NCI-H2029 (cell line): Measurements from ENCODE around the gene DHH.
"Not testable (repeated sequence)": the region's sequence is repeated elsewhere in the genome, so short reads cannot be mapped to it uniquely, and the experiment has no call there.

Experiments used
- DNase-seq: peaks from one replicate; lab custom pipeline; 2025; lab: John Stamatoyannopoulos, UW

DHH gene

GRCh38 chr12:49070971-49071370 lies 23.6 kb downstream of the DHH start:
- no peak for DNase-seq

GRCh38 chr12:49069507-49070346 lies 24.9 kb downstream of the DHH start, which contains the start of gene RHEBL1:
Gene RHEBL1, minus strand, starts transcription at chr12:49069979. Its CDS starts 194 bp downstream, at chr12:49069785.
- DNase-seq: peak; percentile 97

- no peak for DNase-seq
Measured at GRCh38 chr12:49068879-49069506, 25.6 kb downstream of the DHH start.

GRCh38 chr12:49066120-49066519 lies 28.5 kb downstream of the DHH start:
- DNase-seq: no peak

- no peak for DNase-seq
Measured at GRCh38 chr12:49064767-49065152, 29.8 kb downstream of the DHH start.

- not testable (repeated sequence) for DNase-seq
Measured at GRCh38 chr12:49061916-49062315, 32.7 kb downstream of the DHH start.

GRCh38 chr12:49061157-49061650 lies 33.4 kb downstream of the DHH start:
- no peak for DNase-seq

GRCh38 chr12:49060237-49061156 lies 34.1 kb downstream of the DHH start, which contains the start of gene KMT2D:
Gene KMT2D, minus strand, starts transcription at chr12:49060794. Its CDS starts 5,470 bp downstream, at chr12:49055324.
- DNase-seq: peak; percentile 82

GRCh38 chr12:49059299-49060171 lies 35.1 kb downstream of the DHH start:
- DNase-seq: no peak

- DNase-seq: no peak
Measured at GRCh38 chr12:49059045-49059298, 35.6 kb downstream of the DHH start.

GRCh38 chr12:49058366-49059044 lies 36.1 kb downstream of the DHH start:
- no peak for DNase-seq

GRCh38 chr12:49057888-49058287 lies 36.7 kb downstream of the DHH start:
- DNase-seq: peak; percentile 76

- DNase-seq: peak; percentile 22
Measured at GRCh38 chr12:49055978-49056754, 38.4 kb downstream of the DHH start.

GRCh38 chr12:49055092-49055491 lies 39.5 kb downstream of the DHH start:
- DNase-seq: no peak

- no peak for DNase-seq
Measured at GRCh38 chr12:49054524-49054923, 40.1 kb downstream of the DHH start.

- no peak for DNase-seq
Measured at GRCh38 chr12:49054096-49054495, 40.5 kb downstream of the DHH start.

- no peak for DNase-seq
Measured at GRCh38 chr12:49052451-49053208, 42.0 kb downstream of the DHH start.

GRCh38 chr12:49051777-49052438 lies 42.7 kb downstream of the DHH start:
- no peak for DNase-seq

- no peak for DNase-seq
Measured at GRCh38 chr12:49051373-49051764, 43.2 kb downstream of the DHH start.
